SK-N-SH treated with all-trans-retinoic acid at 6 μM for 48 hours (cell line): ENCODE results near the gene KRTAP5-2.
"Not testable (repeated sequence)": the region's sequence is repeated elsewhere in the genome, so short reads cannot be mapped to it uniquely, and the experiment has no call there.

Experiments used
- ATAC-seq: fragments of 200-7000 bp; cut with Tn5 transposase; 3 replicates; pipeline ENCODE4 v1.9.1; 2020; ENCODE audit warnings: mild to moderate bottlenecking, moderate library complexity
- ARNTL ChIP-seq: fragments of 450-650 bp; formaldehyde crosslinking; IDR thresholded peaks from 2 replicates; pipeline ENCODE4 v1.5.0; 2020; ENCODE audit warnings: low read depth, mild to moderate bottlenecking, moderate library complexity, borderline replicate concordance
- BACH2 ChIP-seq: fragments of 250-450 bp; sonication (Bioruptor Pico); IDR thresholded peaks from 2 replicates; pipeline ENCODE4 v1.9.0; 2021; ENCODE audit warnings: mild to moderate bottlenecking, borderline replicate concordance
- CSDC2 ChIP-seq: fragments of 250-450 bp; sonication (Bioruptor Pico); IDR thresholded peaks from 2 replicates; pipeline ENCODE4 v1.5.0; 2020; ENCODE audit warnings: mild to moderate bottlenecking, moderate library complexity
- ESRRG ChIP-seq: fragments of 250-450 bp; sonication (Bioruptor Pico); IDR thresholded peaks from 2 replicates; pipeline ENCODE4 v1.6.1; 2021; ENCODE audit warnings: mild to moderate bottlenecking
- ISL1 ChIP-seq: fragments of 250-450 bp; sonication (Bioruptor Pico); IDR thresholded peaks from 2 replicates; pipeline ENCODE4 v2.1.2; 2022; ENCODE audit warnings: mild to moderate bottlenecking, moderate library complexity
- OSR1 ChIP-seq: fragments of 250-450 bp; sonication (Bioruptor Pico); IDR thresholded peaks from 2 replicates; pipeline ENCODE4 v1.8.0; 2022; ENCODE audit warnings: moderate library complexity, mild to moderate bottlenecking, inconsistent platforms
- POU6F1 ChIP-seq: fragments of 250-450 bp; sonication (Bioruptor Pico); IDR thresholded peaks from 2 replicates; pipeline ENCODE4 v1.8.0; 2021; ENCODE audit warnings: low read depth, mild to moderate bottlenecking, moderate library complexity, borderline replicate concordance
- PPARA ChIP-seq: fragments of 250-450 bp; sonication (Bioruptor Pico); IDR thresholded peaks from 2 replicates; pipeline ENCODE4 v1.5.0; 2020; ENCODE audit warnings: mild to moderate bottlenecking, borderline replicate concordance
- RARB ChIP-seq: fragments of 250-450 bp; sonication (Bioruptor Pico); IDR thresholded peaks from 2 replicates; pipeline ENCODE4 v1.8.0; 2021; ENCODE audit warnings: mild to moderate bottlenecking, moderate library complexity
- SNAI2 ChIP-seq: fragments of 250-450 bp; sonication (Bioruptor Pico); IDR thresholded peaks from 2 replicates; pipeline ENCODE4 v1.5.0; 2020; ENCODE audit warnings: mild to moderate bottlenecking, moderate library complexity
- TCF4 ChIP-seq: fragments of 250-450 bp; sonication (Bioruptor Pico); IDR thresholded peaks from 2 replicates; pipeline ENCODE4 v1.8.0; 2021; ENCODE audit warnings: mild to moderate bottlenecking, moderate library complexity, borderline replicate concordance
- TOX ChIP-seq: fragments of 250-450 bp; sonication (Bioruptor Pico); IDR thresholded peaks from 2 replicates; pipeline ENCODE4 v1.8.0; 2021; ENCODE audit warnings: mild to moderate bottlenecking, moderate library complexity, borderline replicate concordance
- TSHZ2 ChIP-seq: fragments of 250-450 bp; sonication (Bioruptor Pico); IDR thresholded peaks from 2 replicates; pipeline ENCODE4 v1.5.0; 2020; ENCODE audit warnings: mild to moderate bottlenecking, moderate library complexity
- ZFP3 ChIP-seq: fragments of 250-450 bp; sonication (Bioruptor Pico); IDR thresholded peaks from 2 replicates; pipeline ENCODE4 v1.5.0; 2020; ENCODE audit warnings: mild to moderate bottlenecking, moderate library complexity
- ZFP30 ChIP-seq: fragments of 450-650 bp; formaldehyde crosslinking; IDR thresholded peaks from 2 replicates; pipeline ENCODE4 v1.5.0; 2022; ENCODE audit warnings: mild to moderate bottlenecking, moderate library complexity
- ZNF565 ChIP-seq: fragments of 450-650 bp; formaldehyde crosslinking; conservative IDR thresholded peaks from 2 replicates; pipeline ENCODE4 v1.5.0; 2020; ENCODE audit warnings: low read depth, mild to moderate bottlenecking, moderate library complexity
- ZNF70 ChIP-seq: fragments of 450-650 bp; formaldehyde crosslinking; IDR thresholded peaks from 2 replicates; pipeline ENCODE4 v1.5.0; 2020; ENCODE audit warnings: mild to moderate bottlenecking, moderate library complexity
- ZNF8 ChIP-seq: fragments of 450-650 bp; formaldehyde crosslinking; IDR thresholded peaks from 2 replicates; pipeline ENCODE4 v1.5.0; 2020; ENCODE audit warnings: mild to moderate bottlenecking, moderate library complexity
- TF ChIP-seq, protein P1 (sequence below): fragments of 250-450 bp; sonication (Bioruptor Pico); IDR thresholded peaks from 2 replicates; pipeline ENCODE4 v1.5.1; 2020; ENCODE audit warnings: low read depth, mild to moderate bottlenecking, moderate library complexity
- TF ChIP-seq, protein P2 (sequence below): fragments of 250-450 bp; sonication (Bioruptor Pico); IDR thresholded peaks from 2 replicates; pipeline ENCODE4 v1.5.1; 2021; ENCODE audit warnings: mild to moderate bottlenecking, moderate library complexity
- TF ChIP-seq, protein P3 (sequence below): fragments of 250-450 bp; sonication (Bioruptor Pico); IDR thresholded peaks from 2 replicates; pipeline ENCODE4 v1.8.0; 2020; ENCODE audit warnings: mild to moderate bottlenecking, moderate library complexity, borderline replicate concordance

Gene KRTAP5-2, protein sequence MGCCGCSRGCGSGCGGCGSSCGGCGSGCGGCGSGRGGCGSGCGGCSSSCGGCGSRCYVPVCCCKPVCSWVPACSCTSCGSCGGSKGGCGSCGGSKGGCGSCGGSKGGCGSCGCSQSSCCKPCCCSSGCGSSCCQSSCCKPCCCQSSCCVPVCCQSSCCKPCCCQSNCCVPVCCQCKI

DNA sequence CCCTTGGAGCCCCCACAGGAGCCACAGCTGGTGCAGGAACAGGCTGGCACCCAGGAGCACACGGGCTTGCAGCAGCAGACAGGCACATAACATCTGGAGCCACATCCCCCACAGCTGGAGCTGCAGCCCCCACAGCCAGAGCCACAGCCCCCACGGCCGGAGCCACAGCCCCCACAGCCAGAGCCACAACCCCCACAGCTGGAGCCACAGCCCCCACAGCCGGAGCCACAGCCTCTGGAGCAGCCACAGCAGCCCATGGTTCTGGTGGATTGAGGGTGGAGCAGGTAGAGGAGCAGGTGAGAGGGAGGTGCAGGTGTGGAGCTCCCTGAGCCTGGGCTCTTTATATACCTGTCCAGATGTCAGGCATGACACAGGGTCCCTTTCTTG is at the start of gene KRTAP5-2:
KRTAP5-2 (minus strand) TSS at position 301 of the 387 bp plus-strand sequence; CDS start at position 257, 44 bp downstream.
- no peak for ATAC-seq
- TF ChIP-seq BACH2 (CRISPR knock-in tag): no peak
- TF ChIP-seq, all 23 proteins: peak for 0

DNA sequence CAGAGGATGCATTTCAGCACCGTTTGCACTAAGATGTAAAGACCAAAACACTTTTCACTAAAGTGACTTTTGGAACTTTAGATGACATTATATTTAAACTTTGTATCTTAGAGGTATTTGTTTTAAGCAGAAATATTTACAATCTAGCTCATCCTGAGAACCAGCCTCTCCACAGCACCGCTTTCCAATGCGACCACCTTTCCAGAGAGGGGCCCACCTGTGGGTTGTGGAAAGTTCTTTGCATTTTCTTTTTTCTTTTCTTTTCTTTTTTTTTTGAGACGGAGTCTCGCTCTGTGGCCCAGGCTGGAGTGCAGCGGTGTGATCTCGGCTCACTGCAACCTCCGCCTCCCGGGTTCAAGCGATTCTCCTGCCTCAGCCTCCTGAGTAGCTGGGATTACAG is 48.4 kb upstream of the KRTAP5-2 start:
- not testable (repeated sequence) for ATAC-seq

GRCh38 chr11:1645357-1645821 is 47.3 kb upstream of the KRTAP5-2 start:
- ATAC-seq: no peak

More at GRCh38 chr11:1645357-1645821, 47.3 kb upstream of the KRTAP5-2 start:
- TF ChIP-seq, protein P1, sequence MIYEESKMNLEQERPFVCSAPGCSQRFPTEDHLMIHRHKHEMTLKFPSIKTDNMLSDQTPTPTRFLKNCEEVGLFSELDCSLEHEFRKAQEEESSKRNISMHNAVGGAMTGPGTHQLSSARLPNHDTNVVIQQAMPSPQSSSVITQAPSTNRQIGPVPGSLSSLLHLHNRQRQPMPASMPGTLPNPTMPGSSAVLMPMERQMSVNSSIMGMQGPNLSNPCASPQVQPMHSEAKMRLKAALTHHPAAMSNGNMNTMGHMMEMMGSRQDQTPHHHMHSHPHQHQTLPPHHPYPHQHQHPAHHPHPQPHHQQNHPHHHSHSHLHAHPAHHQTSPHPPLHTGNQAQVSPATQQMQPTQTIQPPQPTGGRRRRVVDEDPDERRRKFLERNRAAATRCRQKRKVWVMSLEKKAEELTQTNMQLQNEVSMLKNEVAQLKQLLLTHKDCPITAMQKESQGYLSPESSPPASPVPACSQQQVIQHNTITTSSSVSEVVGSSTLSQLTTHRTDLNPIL (CRISPR knock-in tag): no peak
- no peak for TF ChIP-seq ISL1 (CRISPR knock-in tag)
- no peak for TF ChIP-seq TCF4
- no peak for TF ChIP-seq POU6F1 (CRISPR knock-in tag)
- TF ChIP-seq CSDC2 (CRISPR knock-in tag): no peak
- TF ChIP-seq, protein P2, sequence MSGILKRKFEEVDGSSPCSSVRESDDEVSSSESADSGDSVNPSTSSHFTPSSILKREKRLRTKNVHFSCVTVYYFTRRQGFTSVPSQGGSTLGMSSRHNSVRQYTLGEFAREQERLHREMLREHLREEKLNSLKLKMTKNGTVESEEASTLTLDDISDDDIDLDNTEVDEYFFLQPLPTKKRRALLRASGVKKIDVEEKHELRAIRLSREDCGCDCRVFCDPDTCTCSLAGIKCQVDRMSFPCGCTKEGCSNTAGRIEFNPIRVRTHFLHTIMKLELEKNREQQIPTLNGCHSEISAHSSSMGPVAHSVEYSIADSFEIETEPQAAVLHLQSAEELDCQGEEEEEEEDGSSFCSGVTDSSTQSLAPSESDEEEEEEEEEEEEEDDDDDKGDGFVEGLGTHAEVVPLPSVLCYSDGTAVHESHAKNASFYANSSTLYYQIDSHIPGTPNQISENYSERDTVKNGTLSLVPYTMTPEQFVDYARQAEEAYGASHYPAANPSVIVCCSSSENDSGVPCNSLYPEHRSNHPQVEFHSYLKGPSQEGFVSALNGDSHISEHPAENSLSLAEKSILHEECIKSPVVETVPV (CRISPR knock-in tag): no peak
- TF ChIP-seq SNAI2 (CRISPR knock-in tag): no peak
- no peak for TF ChIP-seq TOX (CRISPR knock-in tag)
- TF ChIP-seq ZNF70 (CRISPR knock-in tag): no peak
- no peak for TF ChIP-seq ESRRG
- TF ChIP-seq ZNF565 (CRISPR knock-in tag): no peak
- TF ChIP-seq RARB (CRISPR knock-in tag): no peak
- TF ChIP-seq TSHZ2 (CRISPR knock-in tag): no peak
- TF ChIP-seq PPARA (CRISPR knock-in tag): no peak
- no peak for TF ChIP-seq ZFP3 (CRISPR knock-in tag)
- no peak for TF ChIP-seq ZFP30 (CRISPR knock-in tag)
- no peak for TF ChIP-seq ARNTL
- TF ChIP-seq OSR1 (CRISPR knock-in tag): no peak
- TF ChIP-seq, protein P3, sequence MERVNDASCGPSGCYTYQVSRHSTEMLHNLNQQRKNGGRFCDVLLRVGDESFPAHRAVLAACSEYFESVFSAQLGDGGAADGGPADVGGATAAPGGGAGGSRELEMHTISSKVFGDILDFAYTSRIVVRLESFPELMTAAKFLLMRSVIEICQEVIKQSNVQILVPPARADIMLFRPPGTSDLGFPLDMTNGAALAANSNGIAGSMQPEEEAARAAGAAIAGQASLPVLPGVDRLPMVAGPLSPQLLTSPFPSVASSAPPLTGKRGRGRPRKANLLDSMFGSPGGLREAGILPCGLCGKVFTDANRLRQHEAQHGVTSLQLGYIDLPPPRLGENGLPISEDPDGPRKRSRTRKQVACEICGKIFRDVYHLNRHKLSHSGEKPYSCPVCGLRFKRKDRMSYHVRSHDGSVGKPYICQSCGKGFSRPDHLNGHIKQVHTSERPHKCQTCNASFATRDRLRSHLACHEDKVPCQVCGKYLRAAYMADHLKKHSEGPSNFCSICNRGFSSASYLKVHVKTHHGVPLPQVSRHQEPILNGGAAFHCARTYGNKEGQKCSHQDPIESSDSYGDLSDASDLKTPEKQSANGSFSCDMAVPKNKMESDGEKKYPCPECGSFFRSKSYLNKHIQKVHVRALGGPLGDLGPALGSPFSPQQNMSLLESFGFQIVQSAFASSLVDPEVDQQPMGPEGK (CRISPR knock-in tag): no peak
- no peak for TF ChIP-seq ZNF8 (CRISPR knock-in tag)
